HG03108 (cell line): ENCODE data around the gene IL19.

Source experiments
- ATAC-seq: cut with Tn5 transposase; IDR thresholded peaks from one replicate; pipeline ENCODE4 v1.9.1; 2021; ENCODE audit warnings: moderate library complexity; ENCODE audit not compliant: unreplicated experiment

IL19 gene

DNA sequence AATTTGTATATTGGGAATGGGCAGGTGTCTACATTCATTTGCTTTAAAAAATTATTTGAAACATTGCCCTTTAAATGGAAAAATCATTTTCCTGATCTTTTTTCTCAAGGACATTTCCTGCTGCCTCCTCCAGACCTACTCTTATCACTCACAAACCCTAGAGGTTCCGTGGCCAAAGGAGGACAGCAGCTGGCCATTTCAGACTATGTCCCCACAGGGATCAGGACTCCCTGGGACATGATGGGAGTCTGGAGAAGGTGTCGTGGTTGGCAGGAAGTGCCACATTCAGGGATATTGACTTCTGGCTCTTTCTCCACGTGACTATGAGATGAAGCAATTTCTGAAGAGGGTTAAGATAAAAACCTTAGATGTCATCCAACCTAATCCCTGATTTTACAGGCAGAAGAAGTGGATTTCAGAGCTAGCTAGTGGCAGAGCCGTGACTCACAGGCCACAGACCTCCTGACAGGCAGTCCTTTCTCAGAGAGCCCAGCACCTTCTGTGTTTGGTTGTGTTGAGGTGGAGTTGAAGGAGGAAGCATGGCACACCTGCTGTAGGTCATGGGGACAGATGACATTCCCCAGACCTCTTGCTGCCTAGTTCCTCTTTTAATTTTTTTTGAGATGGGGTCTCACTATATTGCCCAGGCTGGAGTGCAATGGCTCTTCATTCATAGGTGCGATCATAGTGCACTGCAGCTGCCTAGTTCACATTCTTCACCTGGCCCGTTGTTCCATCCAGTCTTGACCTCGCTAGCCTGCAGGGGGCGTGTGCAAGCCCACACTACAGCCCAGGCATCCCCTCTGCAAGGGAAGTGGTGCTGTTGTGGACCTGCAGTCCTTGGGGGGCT, 27.2 kb downstream of the IL19 start:
- ATAC-seq: no peak

GRCh38 chr1:206798384-206798996, 27.9 kb downstream of the IL19 start:
- no peak for ATAC-seq

DNA sequence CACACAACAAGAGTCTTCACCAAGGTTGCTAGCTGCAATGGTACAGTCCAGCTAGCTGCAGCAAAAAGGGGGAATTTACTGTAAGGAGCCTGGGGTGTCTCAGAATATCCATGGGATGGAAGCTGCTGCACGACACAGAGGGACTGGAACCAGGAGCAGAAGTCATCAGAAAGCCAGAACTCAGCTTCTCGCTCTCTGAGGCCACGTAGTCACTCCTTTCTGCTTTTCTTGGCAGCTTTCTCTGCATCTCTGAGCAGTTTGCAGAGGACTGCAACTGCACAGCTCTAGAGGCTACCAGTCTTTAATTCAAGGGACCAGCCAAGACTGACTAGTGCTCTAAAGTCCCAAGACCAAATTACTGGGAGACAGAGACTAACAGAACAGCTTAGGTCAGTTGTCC, 28.7 kb downstream of the IL19 start:
- ATAC-seq: no peak

DNA sequence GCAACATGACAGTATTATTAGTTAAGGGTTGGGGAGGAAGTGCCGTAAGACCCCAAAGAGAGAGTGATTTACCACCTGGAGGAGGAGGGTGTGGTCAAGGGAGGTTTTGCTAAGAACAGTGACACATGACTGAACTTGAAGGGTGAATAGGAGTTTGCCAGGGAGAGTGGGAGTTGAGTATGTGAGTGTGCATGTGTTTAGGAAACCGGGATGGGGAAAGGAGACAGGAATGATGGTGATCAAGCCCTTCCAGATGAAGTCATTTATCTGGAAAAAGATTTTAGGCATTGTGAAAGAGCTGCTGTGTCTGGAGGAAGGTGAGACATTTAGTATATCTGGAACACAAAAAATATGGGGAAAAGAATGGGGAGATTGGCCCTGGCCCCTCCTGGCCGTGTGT, 29.8 kb downstream of the IL19 start:
- ATAC-seq: no peak

GRCh38 chr1:206800891-206801290, 30.3 kb downstream of the IL19 start:
- ATAC-seq: no peak

DNA sequence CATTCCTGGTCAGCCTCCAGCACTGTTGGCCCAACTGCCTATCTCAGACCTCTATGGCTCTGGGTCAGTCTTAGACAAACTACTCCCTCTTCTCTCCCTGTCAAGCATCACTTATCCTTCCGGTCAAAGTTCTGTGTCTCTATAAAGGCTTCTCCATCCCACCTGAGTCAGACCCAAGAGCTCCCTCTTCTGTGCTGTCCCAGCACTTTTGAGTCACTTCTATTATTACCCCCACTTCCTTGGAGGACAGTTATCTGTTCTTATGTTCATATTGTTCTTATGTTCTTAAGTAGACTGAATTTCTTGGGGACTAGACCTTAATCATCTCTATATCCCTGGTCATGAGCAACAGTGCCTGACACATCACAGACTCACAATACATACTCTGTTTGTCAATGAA, 30.9 kb downstream of the IL19 start:
- ATAC-seq: no peak

GRCh38 chr1:206802401-206802800, 31.8 kb downstream of the IL19 start:
- ATAC-seq: no peak

GRCh38 chr1:206803221-206803730, 32.7 kb downstream of the IL19 start:
- ATAC-seq: peak; percentile 97

DNA sequence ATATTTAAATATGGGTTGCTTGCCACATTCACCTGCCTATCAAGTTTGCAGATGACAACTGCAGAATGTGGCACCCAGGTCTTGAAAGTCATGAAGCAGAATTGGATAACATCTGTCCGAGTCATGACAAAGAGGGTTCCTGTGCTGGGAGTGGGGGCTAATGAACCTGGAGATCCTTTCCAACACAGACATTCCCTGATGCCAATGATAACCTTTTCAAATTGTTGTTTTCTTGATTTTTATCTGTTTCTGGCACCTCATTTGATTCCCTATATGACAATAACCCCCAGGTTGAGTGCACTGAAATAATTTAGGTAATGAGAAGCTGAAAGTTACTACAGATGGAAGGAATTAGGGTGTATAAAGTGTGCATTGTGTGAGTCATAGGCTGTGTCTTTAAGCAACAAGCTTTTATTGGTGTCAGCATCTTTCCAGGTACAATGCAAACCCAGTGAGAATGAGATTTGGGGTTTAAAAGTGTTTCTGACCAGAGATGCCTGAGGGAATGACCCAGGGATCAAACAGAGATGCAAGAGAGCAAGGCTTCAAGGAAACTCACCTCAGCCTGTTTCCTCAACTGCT, 33.7 kb downstream of the IL19 start:
- ATAC-seq: no peak

GRCh38 chr1:206805357-206805756, 34.8 kb downstream of the IL19 start:
- no peak for ATAC-seq

- no peak for ATAC-seq
Observed at GRCh38 chr1:206808615-206809014, 38.0 kb downstream of the IL19 start.

- no peak for ATAC-seq
Observed at GRCh38 chr1:206809504-206810084, 39.0 kb downstream of the IL19 start.

GRCh38 chr1:206812471-206812870, 41.9 kb downstream of the IL19 start:
- ATAC-seq: no peak

DNA sequence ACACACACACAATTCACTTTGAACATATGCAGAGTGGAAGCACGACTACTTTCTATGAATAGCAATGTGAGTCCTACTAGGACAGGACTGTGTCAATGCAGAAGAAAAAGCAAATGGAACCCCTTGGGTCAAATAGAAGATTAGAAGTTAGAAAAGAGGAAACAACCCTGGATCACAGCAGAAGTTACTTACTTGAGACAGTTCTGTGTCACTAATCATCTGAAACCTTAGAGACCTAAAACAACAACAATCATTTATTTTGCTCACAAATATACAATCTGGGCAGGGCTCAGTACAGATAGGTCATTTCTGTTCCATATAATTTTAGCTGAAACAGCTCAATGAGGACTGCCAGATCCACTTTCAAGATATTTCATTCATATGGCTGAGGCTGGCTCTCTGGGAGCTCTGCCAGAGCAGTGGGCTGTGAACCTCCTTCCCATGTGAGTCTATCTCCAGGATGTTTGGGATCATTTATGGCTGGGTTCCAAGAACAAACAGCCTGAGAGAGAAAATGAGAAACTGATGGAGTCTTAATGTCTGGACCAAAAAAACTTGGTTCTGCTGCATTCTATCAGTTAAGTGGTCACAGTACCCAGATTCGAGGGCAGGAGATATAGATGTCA, 44.3 kb downstream of the IL19 start:
- no peak for ATAC-seq

GRCh38 chr1:206816390-206817287, 46.1 kb downstream of the IL19 start:
- ATAC-seq: peak; percentile 74

DNA sequence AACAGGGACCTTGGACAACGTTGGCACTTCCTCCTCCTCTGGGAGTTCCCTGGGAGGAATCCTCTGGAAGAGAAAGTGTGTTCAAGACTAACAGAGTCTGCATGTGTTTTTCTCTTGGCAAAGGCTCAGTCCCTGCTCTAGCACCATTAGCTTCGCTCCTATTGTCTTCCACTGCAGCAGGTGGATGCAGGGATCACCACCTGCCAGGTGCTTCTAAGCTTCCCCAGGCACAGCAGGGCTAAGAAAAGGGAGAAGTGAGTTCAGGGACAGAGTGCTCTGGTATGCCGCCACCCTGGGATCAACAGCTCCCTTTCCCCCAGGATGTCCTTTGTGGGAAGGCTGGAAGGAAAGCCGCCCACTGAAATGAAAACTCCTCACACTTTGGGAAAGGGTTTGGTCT, 50.9 kb downstream of the IL19 start:
- ATAC-seq: no peak

DNA sequence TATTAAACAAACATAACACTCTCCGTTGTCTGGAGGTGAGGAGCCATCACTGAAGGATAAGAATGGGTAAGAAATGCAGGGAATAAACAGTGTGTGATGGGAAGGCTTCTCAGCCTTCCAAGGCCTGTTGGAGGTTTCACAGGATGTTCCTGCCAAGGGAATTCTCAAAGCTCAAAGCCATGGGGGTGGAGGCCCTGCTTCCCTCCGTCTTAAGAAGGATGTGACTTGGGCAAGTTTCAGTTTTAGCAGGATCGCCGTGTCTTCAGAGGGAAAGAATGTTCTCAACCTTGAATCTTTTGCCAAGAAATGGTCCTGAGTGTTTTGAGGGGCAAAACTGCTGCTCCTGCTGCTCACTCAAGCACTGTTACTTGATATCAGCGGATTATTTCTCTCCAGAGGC, 53.2 kb downstream of the IL19 start:
- ATAC-seq: no peak

DNA sequence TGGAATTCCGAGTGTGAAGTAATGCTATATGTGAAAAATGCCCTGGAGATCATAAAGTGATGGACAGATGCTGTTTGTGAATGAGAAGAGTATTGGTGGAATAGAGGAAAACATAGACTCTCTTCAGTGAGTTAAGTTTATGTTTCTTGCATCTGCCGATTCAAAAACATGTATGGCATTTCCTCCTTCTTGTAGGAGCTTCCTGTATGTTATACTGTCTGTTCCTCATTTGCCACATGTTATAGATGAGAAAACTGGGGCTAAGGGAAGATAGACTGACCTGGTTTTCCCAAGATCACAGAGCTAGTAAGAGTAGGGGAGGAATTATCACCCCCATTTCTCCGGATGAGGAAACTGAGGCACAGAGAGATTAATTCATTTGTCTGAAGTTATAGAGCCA, 53.8 kb downstream of the IL19 start:
- no peak for ATAC-seq

DNA sequence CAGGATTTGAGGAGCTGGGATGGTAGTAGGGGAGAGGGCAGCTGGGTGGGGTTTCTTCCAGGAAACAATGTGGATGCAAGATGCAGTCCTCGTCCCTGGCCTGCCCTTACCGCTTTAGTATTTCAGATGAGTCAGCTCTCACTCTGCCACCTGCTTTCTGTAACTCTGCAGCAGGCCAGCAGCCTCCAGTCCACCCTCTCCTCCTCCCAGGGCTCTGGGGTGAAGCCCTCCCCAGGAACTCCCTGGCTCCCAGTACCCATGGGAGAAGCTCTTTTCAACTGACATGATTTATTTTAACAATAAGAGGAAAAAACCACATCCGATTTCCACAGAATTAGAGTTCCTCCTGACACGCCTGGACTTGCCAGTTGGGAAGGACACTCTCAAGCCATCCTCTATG, 55.8 kb downstream of the IL19 start:
- ATAC-seq: no peak

DNA sequence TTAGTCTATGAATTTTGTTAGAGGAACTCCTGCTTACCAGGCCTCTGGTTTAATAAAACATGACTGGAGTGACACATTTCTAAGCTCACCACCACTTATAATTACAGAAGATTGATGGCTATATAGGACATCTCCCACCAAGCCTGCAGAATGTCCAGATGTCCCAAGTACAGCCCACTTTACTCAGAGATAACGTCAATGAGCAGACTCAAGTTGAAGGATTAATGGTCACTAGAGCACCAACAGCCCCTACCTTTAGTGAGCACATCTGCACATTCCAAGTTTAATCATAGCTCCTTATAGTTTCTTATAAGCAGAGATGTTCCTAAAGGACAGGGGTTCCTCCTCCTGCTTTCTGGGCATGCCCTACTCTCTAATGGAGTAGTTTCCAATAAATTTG, 57.5 kb downstream of the IL19 start:
- ATAC-seq: no peak
